NCI-H2227 (cell line): ENCODE data around the gene MYO1A.
A peak's percentile ranks its signal among the peaks of the same experiment; 100 is the strongest.
"Not testable (repeated sequence)": the region's sequence is repeated elsewhere in the genome, so short reads cannot be mapped to it uniquely, and the experiment has no call there.

ENCODE experiments used
- DNase-seq: peaks from one replicate; lab custom pipeline; 2025; ENCODE audit not compliant: unreplicated experiment; lab: John Stamatoyannopoulos, UW

Gene MYO1A

GRCh38 chr12:57087691-57088353 is 37.9 kb upstream of the MYO1A start:
- peak; percentile 92 for DNase-seq

GRCh38 chr12:57087010-57087690 is 37.2 kb upstream of the MYO1A start:
- DNase-seq: peak; percentile 80

GRCh38 chr12:57086493-57087009 is 36.6 kb upstream of the MYO1A start:
- DNase-seq: peak; percentile 78

- DNase-seq: peak; percentile 37
Observed at GRCh38 chr12:57085999-57086492, 36.1 kb upstream of the MYO1A start.

GRCh38 chr12:57080855-57081254 is 30.9 kb upstream of the MYO1A start:
- DNase-seq: no peak

- DNase-seq: no peak
Observed at GRCh38 chr12:57079821-57080220, 29.9 kb upstream of the MYO1A start.

GRCh38 chr12:57078519-57079404 is 28.8 kb upstream of the MYO1A start, which contains the start of gene NEMP1:
Gene NEMP1 (minus strand): TSS chr12:57078791. CDS start chr12:57078745, 46 bp downstream.
- DNase-seq: peak; percentile 98

- DNase-seq: not testable (repeated sequence)
Observed at GRCh38 chr12:57073566-57074450, 23.9 kb upstream of the MYO1A start.

GRCh38 chr12:57072661-57073060 is 22.7 kb upstream of the MYO1A start:
- DNase-seq: no peak

GRCh38 chr12:57069523-57069922 is 19.6 kb upstream of the MYO1A start:
- DNase-seq: peak; percentile 68

GRCh38 chr12:57066245-57066644 is 16.3 kb upstream of the MYO1A start:
- DNase-seq: no peak

GRCh38 chr12:57063991-57064685 is 14.2 kb upstream of the MYO1A start:
- no peak for DNase-seq

- peak; percentile 41 for DNase-seq
Observed at GRCh38 chr12:57058454-57058853, 8.5 kb upstream of the MYO1A start.

- no peak for DNase-seq
Observed at GRCh38 chr12:57057067-57057751, 7.3 kb upstream of the MYO1A start.

GRCh38 chr12:57055824-57056223 is 5.9 kb upstream of the MYO1A start:
- no peak for DNase-seq

- DNase-seq: not testable (repeated sequence)
Observed at GRCh38 chr12:57053901-57054300, 4.0 kb upstream of the MYO1A start.

GRCh38 chr12:57053146-57053545 is 3.2 kb upstream of the MYO1A start:
- not testable (repeated sequence) for DNase-seq

GRCh38 chr12:57051011-57051410 is 1.1 kb upstream of the MYO1A start:
- no peak for DNase-seq

GRCh38 chr12:57049119-57049446 is 846 bp downstream of the MYO1A start:
- no peak for DNase-seq
